ENCODE results near the gene INF2. TPM values are rescaled to one million over a fixed set of nuclear protein-coding genes. Genes with fewer than 3 reads are reported as not detected.

INF2 gene
- polyA plus RNA-seq, 3 donors: 54.0 to 60.1 (median 54.7) TPM

- no peak for DNase-seq
Observed at GRCh38 chr14:104769324-104770071, 80.1 kb downstream of the INF2 start.

DNA sequence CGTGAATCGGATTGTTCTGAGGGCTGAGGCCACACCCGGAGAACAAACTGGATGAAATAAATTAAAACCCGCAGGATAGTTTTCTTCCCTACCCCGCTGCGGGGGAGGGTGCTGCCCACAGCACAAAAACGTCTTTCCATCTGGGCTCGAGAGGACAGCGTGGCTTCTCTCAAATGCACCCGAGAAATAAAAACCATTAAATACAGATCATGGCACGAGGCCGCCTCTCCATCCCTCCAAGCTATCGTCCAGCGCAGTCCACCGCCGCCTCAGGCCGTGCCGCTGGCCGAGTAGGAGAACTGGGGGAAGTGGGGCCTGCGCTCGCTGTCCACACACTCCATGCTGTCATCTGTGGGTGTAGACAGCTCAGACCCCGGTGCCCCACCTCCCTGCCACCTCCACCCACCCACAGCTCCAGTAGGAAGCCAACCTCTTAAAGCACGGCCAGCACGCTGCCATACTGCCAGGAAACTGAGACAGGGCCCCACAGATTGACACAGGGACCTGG is 80.7 kb downstream of the INF2 start:
- DNase-seq: no peak

GRCh38 chr14:104770851-104771272 is 81.4 kb downstream of the INF2 start:
- no peak for DNase-seq

DNA sequence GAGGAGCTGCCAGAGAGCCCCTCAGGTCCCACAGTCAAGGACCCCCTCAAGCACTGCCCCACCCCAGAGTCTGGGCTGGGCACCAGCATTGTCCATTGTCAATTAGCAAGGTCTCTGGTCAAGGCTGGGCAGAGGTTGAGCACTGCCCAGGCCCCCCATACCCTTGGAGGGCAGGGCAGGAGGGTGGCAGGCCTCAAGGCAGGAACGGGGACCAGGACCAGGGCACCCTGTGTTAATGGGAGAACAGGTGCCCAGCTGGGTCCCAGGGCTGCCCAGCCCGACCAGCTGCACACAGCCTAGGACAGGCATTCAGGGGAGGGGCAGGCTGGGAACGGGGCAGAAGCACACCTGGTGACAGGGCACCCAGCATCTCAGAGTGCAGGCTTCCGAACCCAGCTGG is 82.0 kb downstream of the INF2 start:
- no peak for DNase-seq

Other genes with a start within 250 kb of the INF2 start
- gene C14orf180, start 109.9 kb upstream of the INF2 start, polyA plus RNA-seq (ENCODE audit: insufficient read length in 3 of 3): under 1 TPM in 1 of 3 donors, not detected in 2; 0.28 TPM
- gene TMEM179, start 84.8 kb upstream of the INF2 start, polyA plus RNA-seq (ENCODE audit: insufficient read length in 3 of 3): 1 to 10 TPM; 1.1 to 2.0 (median 1.3) TPM
- 10 to 100 TPM; 14.7 to 18.6 (median 16.3) TPM for gene ADSS1, start 34.6 kb downstream of the INF2 start, polyA plus RNA-seq (ENCODE audit: insufficient read length in 3 of 3)
- 100 to 1,000 TPM in 1 of 3 donors, 10 to 100 TPM in 2; 72.9 to 103 (median 90.8) TPM for gene SIVA1, start 63.5 kb downstream of the INF2 start, polyA plus RNA-seq (ENCODE audit: insufficient read length in 3 of 3)
- gene AKT1, start 106.1 kb downstream of the INF2 start, polyA plus RNA-seq (ENCODE audit: insufficient read length in 3 of 3): 100 to 1,000 TPM; 119 to 153 (median 125) TPM
- gene ZBTB42, start 111.5 kb downstream of the INF2 start, polyA plus RNA-seq (ENCODE audit: insufficient read length in 3 of 3): 1 to 10 TPM; 4.7 to 5.4 (median 5.1) TPM
- 10 to 100 TPM; 15.2 to 19.7 (median 16.4) TPM for gene CEP170B, start 175.7 kb downstream of the INF2 start, polyA plus RNA-seq (ENCODE audit: insufficient read length in 3 of 3)
- gene PLD4, start 235.3 kb downstream of the INF2 start, polyA plus RNA-seq (ENCODE audit: insufficient read length in 3 of 3): 1 to 10 TPM; 2.8 to 4.7 (median 4.1) TPM